Ramos (cell line): ENCODE results near the gene ANKRD36C.
"Not testable (repeated sequence)": the region's sequence is repeated elsewhere in the genome, so short reads cannot be mapped to it uniquely, and the experiment has no call there.

Experiments used
- in situ Hi-C: fragments of 300-500 bp; cut with MboI; formaldehyde crosslinking; loops from one replicate; pipeline ENCODE4 v1.14.3; 2022; ENCODE audit warnings: low sequenced_read_pairs; ENCODE audit not compliant: unreplicated experiment

ANKRD36C gene

GRCh38 chr2:96010320-96011128 lies 18.9 kb upstream of the ANKRD36C start:
- in situ Hi-C loops = loop anchor here (25.0 kb wide), 1 partner anchor 102 kb away; the partner anchor contains the start of gene ADRA2B

- in situ Hi-C loops = loop anchor here (25.0 kb wide), 1 partner anchor 102 kb away; the partner anchor contains the start of gene ADRA2B
Observed at GRCh38 chr2:96009833-96010232, 18.2 kb upstream of the ANKRD36C start.

- in situ Hi-C loops = loop anchor here (25.0 kb wide), 1 partner anchor 104 kb away; the partner anchor contains the start of gene ADRA2B
Observed at GRCh38 chr2:96008051-96008450, 16.4 kb upstream of the ANKRD36C start.

- in situ Hi-C loops = loop anchor here (25.0 kb wide), 1 partner anchor 106 kb away; the partner anchor contains the start of gene ADRA2B
Observed at GRCh38 chr2:96006248-96006647, 14.6 kb upstream of the ANKRD36C start.

- in situ Hi-C loops = not testable (repeated sequence)
Observed at GRCh38 chr2:95992520-95993272, 1.1 kb upstream of the ANKRD36C start.

GRCh38 chr2:95992102-95992501 lies 478 bp upstream of the ANKRD36C start:
- in situ Hi-C loops = not testable (repeated sequence)

- in situ Hi-C loops = not testable (repeated sequence)
Observed at GRCh38 chr2:95990884-95991283, 740 bp downstream of the ANKRD36C start.

- in situ Hi-C loops = not testable (repeated sequence)
Observed at GRCh38 chr2:95951662-95952061, 40.0 kb downstream of the ANKRD36C start.

- in situ Hi-C loops = not testable (repeated sequence)
Observed at GRCh38 chr2:95948039-95948438, 43.6 kb downstream of the ANKRD36C start.

- in situ Hi-C loops = not testable (repeated sequence)
Observed at GRCh38 chr2:95939947-95940346, 51.7 kb downstream of the ANKRD36C start.

GRCh38 chr2:95930740-95931139 lies 60.9 kb downstream of the ANKRD36C start:
- in situ Hi-C loops = not testable (repeated sequence)

GRCh38 chr2:95917007-95917406 lies 74.6 kb downstream of the ANKRD36C start:
- in situ Hi-C loops = not testable (repeated sequence)

GRCh38 chr2:95915131-95915530 lies 76.5 kb downstream of the ANKRD36C start:
- in situ Hi-C loops = not testable (repeated sequence)

- in situ Hi-C loops = not testable (repeated sequence)
Observed at GRCh38 chr2:95911431-95911830, 80.2 kb downstream of the ANKRD36C start.

GRCh38 chr2:95894443-95894842 lies 97.2 kb downstream of the ANKRD36C start:
- in situ Hi-C loops = not testable (repeated sequence)

- in situ Hi-C loops = not testable (repeated sequence)
Observed at GRCh38 chr2:95867929-95868328, 123.7 kb downstream of the ANKRD36C start.

GRCh38 chr2:95867047-95867677 lies 124.5 kb downstream of the ANKRD36C start:
- in situ Hi-C loops = not testable (repeated sequence)

- in situ Hi-C loops = not testable (repeated sequence)
Observed at GRCh38 chr2:95862121-95862520, 129.5 kb downstream of the ANKRD36C start.

- in situ Hi-C loops = no loop called here
Observed at GRCh38 chr2:95836151-95836550, 155.5 kb downstream of the ANKRD36C start.
